Stimulated activated CD4-positive, alpha-beta T cell treated with anti-CD3 and anti-CD28 coated beads, TNF-alpha, amount 100 ng/mL, for 24 hours (primary cell): Measurements from ENCODE around the gene RCAN1.

Experiments
- DNase-seq, 3 experiments: peaks; one replicate each; pipeline ENCODE4 v3.0.0-alpha.2; 2020; ENCODE audit warnings: low read depth in 3 of 3

Gene RCAN1

DNA sequence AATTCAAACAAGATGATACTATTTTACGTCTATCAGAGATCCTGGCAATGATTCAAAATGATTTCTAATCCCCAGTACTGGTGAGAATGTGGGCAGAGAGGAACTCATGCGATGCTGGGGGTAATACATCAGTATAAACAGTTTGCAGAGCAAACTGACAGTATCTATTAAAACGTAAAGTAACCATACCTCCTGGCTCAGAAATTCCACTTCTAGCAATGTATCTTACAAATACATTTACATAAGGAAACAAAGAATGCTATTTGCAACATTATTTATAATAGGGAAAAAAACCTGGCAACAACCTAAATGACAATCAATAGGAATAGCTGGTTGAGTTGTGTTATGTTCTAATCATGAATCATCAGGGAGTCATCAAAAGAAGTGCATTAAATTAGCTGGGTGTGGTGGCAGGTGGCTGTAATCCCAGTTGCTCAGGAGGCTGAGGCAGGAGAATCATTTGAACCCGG is 15.9 kb downstream of the RCAN1 start:
- no peak for DNase-seq

DNA sequence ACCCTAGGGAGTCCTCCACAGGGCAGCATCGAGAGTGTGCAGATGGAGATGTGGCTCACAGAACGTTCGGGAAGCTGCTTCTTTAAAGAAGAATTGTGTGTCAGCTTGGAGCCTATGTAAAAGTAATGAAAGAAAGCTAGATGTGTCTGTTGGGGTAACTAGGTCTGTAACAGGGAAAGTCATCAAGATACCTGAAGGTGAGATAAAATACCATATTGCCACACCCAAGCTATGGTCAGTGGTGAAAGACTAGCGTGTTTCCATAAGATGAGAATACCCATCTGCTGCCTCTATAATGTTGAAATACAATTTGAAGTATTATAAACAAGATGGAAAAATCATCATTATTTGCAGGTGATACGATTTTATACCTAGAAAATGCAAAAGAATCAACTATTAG is 17.5 kb downstream of the RCAN1 start:
- DNase-seq = no peak

DNA sequence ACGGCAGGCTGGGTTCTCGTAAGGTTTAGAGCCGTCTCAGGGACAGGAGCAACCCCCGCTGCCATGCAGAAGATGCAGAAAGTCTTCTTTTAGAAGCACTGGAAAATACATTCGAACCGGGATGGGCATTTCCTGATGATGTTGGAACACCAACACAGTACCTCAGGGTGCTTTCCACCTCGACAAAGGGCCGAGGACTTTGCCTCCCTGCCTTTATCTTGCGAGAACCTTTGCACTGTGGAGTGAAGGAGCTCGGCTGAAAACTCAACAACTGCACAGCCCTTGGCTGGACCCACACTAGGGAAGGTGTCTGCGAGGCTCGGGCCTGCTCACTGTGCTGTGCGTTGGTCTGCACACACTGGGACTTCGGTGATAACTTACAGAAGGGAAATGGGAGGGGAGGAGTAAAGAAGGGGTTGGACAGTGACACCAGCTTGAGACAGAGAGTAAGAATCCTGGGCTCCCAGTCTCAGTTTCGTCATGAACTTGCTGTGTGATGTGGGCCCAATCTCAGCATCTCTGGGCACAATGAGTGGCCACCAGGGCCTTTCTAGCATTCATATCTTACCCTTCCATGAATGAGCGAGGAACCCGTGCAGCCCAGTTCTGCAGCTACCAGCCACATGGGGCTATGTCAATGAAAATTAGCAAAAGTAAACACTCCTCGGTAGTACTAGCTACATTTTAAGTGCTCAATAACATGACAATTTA is 18.2 kb downstream of the RCAN1 start:
- no peak for DNase-seq

DNA sequence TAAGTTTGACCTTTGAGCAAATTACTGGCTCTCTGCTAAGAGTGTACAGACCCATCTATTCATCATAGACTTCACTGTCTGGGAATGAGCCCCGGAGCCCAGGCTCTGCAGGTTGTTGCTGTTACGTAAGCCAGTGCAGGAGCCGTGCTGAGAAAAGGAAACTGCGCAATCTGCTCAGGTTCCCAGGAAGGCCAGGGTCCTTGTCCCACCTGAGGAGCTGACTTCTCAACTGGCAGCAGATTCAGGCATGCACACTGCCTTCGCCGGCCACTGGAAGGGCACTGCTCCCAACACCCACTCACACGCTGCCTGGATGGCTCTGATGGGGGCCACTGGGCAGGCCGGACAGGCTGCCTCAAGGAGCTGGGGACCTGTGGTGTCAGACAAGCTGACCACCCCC is 19.5 kb downstream of the RCAN1 start:
- no peak for DNase-seq

DNA sequence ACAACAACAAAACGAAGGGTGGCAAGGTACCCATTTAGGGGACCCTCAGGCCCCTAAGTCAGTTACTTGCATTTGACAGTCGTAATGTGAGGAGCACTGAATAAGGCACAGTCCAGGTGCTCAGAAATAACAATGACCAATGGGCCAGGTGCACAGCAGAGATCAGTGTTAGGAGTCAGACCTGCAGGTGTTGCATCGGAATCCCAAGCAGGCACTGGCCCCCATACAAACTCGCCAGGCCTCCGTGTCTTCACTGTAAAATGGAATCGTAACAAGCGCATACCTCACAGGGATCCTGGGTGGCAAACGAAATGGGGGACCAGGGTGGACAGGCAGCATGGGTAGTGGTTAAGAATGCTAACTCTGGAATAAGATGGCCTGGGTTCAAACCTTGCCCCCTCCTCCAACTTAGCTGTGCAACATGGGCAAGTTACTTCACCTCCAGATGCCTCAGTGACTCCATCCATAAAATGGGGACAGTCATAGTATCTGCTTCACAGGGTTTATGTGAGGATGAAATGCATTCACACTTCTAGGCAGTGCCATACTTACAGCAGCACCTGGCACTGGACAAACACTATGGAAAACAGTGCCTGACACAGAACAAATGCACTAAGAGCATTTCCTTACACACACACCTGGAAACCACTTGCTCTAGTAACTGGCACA is 20.2 kb downstream of the RCAN1 start:
- DNase-seq = no peak

DNA sequence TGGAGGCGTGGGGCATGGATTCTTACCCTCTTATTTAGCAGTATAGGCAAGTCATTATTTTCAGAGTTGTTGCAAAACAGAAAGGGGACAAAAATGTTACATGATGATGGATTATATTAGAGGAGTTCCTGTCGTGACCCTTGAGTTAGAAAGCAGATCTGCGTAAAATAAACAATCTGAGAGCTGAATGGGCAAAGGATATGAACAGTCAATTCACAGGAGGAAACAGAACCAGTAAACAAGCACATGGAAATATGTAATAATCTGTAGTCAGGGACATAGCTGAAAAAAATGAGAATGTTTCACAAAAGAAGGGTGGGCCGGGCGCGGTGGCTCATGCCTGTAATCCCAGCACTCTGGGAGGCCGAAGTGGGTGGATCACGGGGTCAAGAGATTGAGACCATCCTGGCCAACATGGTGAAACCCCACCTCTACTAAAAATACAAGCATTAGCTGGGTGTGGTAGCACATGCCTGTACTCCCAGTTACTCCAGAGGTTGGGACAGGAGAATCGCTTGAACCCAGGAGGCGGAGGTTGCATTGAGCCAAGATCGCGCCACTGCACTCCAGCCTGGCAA is 20.9 kb downstream of the RCAN1 start:
- no peak for DNase-seq

DNA sequence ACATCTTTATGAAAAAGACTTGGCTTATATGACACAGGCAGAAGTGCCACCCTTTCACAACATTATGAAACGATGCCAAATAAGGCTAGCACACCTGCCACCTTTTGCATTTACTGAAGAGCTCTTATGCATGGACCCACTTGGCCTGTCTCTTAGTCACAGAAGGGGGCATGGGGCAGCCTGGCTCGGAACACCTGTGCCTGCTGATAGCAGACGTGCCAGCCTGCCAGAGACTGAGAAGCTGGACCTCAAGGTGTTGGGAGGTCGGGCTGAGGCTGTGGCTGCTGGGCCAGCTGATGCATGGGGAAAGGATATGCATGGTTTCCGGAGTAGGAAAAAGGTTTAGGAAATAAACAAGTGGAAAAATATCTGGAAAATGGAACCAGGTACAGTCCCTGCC is 21.5 kb downstream of the RCAN1 start:
- DNase-seq = no peak

DNA sequence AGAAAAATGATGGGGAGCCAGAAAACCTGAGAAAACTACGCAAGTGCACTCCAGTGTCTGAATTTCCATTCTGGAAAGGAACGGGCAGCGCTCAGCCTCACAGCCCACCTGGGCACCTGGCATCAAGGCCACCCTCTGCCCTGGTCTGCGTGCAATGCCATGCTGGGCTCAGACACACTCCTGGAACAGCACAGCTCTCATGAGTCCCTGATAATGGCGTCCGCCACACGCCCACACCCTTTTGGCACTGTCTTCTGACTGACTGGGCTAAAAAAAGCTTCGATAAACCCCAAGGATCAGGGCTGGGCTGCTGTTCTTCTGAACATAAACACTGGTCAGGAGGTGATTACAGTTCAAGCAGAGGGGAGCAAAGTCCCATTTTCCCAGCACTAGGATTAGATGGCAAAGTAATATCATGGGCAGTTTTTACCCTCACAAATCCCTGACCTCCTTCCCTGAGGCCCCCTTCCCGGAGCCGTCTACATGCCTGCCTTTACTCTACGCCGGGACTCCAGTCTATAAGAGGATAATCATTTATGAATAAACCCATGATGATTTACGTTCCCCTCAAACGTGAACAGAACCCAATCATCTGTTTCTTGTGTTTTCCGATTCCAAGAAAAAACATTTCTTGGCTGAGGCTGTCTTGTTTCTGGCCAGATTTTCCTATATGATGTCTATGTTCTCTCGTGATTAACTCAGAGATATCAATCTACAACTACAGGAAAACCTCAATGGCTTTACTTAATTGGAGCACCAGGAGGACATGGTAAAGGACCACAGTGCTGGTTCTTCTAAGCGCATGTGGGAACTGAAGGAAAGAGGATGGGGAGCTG is 22.6 kb downstream of the RCAN1 start:
- no peak for DNase-seq

DNA sequence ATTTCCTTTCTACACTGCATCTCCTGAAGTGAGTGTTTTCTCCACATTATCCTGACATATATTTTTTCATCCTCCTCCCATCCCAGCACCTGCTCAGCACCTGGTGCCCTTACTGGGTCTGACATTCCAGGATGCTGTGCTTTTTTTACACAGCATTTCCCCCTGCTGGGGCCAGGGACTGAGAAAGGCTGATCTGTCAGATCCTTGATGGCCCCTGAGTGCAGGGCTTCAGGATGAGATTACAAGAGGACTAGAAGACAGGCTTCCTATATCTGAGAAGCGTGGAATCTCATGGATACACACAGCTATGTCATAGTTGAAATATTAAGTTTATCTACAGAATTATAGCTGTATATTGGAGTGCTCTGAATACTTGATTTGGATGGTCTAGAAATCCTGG is 24.4 kb downstream of the RCAN1 start:
- DNase-seq = no peak

DNA sequence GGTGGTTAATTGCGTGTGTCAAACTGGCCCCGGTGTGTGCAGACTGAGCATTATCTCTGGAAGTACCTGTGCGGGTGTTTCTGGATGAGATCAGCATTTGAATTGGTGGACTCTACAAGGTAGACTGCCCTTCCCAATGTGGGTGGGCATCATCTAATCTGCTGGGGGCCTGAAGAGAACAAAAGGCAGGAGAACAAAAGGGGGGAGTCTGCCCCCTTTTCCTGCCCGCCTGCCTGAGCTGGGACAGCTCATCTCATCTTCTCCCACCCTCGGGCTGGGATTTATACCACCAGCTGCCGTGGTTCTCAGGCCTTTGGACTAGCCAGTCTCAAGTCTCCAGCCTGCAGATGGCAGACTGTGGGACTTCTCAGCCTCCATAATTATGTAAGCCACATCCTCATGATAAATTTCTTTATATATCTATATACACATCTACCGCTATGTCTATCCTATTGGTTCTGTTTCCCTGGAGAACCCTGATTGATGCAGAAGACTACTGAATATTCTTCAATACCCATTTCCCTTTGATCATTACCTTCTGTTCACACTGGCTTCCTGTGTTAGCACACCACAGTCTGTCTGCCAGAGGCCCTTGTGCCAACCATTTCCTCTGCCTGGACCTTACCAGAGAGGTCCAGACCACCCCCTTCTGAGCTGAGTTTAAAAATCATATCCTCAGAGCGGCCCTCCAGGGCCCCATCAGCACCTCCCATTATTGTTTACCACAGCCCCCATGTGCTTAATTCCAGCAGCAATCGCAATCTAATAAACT is 25.2 kb downstream of the RCAN1 start:
- no peak for DNase-seq

DNA sequence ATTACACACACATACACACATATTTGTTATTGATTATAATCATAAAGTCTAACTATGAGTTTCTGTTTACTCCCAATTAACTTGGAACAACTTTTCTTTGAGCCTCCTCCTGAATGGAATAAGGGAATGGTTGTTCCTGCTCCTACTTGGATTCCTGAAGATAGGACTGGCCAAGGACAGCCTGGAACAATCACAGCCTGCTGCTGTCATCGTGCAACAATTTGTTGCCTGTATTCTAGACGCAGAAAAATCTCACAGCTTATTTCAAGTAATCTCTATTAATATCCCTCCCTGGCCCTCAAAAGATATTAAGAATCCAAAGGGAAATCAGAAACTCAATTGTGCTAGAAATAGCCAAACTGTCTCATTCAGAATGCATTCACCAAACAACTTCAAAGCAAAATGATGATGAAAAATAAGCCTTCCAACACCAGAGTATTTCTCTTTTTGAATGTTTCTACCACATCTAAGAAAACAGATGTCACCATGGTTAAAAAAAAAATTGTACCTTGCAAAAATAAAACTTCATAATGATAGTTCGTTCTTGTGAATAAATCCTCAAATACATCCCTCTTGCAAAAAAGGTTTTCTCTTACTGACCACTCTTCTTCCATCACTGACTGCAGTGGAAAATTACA is 30.9 kb downstream of the RCAN1 start:
- DNase-seq = no peak

DNA sequence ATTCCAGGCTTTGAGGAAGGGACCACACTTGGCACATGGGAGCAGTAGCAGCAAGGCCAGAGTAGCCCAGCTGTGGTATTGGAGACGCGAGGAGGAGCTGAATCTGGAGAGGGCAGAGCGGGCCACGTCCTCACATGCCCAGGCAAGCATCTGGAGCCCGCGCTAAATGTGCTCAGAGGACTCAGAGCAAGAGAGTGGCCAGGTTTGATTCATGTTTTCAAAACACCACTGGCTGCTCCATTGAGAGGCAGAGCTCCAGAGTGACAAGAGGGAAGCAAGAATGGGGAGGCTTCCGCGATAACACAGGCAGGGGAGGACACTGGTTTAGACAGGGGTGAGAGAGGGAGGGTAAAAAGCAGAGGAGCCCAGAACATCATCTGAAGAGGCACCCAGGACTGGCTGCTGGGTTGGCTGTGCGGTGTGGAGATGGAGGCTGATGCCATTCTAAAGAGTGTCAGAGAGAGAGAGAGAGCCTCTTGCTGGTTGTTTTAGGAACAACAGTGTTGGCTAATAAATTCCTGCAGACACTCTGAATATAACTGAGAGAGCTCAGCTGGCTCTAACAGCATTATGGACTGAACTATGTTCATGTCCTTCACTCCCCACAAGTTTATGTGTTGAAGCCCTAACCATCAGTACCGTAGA is 32.3 kb downstream of the RCAN1 start:
- no peak for DNase-seq

DNA sequence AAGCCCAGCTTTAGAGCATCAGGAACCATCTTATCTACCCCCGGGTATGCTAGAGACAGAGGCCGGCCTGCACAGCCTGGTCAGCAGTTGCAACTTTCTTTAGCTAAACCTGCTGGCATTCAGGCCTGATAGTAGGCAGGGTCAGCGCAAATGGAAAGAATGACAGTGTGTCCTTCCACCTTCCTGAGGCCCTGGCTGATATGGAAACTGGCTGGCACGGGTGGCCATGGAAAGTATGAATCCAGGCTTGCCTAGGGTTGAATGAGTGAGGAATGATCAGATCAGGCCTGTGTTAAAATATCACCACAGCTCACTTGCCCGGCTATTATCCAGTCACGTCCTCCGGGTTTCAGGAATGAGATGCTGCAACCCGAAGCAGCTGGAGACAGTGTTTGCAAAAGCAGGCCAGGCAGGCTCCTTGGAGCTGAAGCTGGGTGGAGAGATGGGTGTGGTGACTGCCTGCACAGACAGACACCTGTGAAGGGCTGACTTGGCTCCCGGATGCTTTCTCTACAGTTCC is 34.7 kb downstream of the RCAN1 start:
- no peak for DNase-seq

DNA sequence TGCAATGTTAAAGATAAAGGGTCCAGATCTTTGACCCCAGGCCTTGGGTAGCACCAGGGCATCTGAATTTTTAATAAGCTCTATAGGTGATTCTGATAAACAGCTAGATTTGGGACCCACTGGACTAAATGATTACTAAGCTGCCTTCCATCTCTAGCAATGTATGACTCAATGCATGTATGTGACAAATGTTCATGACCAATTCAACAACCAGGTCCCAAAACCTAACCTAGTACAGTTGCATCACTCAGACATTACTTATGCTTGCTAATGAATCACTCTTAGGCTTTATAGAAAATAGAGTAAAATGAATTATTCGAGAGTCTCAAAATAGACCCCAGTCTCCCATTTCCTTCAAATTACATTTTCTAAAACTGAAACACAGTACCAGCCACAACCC is 35.5 kb downstream of the RCAN1 start:
- no peak for DNase-seq

DNA sequence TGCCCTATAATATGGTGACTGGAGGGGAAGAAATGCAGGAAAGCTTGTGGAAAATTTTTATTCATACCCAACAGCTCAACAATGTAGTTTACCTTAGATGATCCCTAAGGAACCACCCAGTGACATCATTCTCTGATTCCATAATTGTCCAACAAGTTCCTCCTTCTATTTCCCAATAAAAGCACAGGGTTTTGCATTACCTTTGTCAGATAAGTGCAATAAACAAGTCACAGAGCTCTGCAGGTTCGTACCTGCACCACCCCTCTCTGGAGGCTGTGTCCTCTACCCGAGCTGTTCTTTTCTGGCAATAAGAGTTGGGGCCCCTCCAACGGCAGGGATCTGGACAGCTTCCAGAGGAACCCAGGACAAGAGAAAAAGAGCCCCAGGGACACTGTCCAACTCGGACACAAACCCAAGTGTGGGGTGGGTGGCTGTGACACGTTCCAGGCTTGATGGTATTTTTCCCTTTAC is 38.8 kb downstream of the RCAN1 start:
- no peak for DNase-seq

DNA sequence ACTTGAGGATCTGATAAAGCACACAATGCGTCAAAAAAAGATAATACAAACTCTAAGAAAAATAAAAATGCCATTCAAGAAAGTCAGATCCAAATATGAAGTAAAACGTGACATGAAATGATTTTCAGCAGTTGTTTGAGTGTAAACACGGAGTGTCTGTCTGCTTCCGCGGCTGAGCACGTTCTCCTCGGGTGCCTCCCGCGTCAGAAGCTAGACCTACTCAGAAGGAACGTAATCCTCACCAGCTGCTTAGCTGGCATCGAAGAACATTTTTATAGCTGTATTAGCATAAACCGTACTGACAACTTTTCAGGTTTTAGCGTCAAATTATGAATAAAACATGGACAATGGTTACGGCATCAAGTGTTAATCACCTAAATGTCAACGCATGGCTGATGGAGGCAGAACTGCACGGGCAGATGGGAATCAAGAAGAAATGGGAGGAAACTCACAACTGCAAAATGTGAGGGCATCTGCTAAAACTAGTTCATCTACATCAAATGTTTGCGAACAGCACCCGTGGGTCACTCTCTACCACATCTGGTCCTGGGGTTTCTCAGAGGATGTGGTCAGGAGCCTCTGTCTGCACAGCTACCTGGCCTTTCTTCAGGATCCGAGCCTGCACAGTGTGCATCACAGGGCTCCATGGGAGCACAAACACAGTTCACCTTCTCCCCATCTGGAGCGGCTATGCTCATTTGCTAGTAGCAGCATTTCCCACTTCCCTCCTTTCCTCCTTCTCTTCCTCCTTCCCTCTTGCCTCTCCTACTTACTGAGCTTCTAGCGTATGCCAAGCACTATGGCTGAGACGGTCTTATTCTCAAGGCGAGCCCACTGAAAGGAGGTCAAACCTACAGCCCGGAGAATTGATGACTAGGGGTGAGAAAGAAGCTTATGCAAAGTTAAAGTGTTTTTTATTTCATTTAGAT is 40.0 kb downstream of the RCAN1 start:
- no peak for DNase-seq

DNA sequence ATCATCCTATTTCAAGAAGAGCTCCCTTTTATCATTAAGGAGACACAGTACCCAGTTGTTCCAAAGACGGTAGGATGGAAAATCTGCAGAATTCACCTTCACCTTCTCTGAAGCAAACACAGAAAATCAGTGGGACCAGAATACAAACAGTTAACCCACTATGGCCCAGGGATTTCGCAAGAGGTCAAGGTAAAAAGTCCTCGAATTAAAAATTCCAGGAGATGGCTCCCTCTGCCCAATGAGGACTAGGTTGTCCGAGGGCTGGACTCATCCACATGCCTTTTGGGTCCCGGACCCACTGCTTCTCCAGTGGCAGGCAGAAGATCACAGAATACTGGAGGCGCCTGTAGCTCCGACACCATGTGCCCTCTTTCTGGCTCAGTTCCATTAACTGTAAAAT is 42.9 kb downstream of the RCAN1 start:
- DNase-seq = no peak

DNA sequence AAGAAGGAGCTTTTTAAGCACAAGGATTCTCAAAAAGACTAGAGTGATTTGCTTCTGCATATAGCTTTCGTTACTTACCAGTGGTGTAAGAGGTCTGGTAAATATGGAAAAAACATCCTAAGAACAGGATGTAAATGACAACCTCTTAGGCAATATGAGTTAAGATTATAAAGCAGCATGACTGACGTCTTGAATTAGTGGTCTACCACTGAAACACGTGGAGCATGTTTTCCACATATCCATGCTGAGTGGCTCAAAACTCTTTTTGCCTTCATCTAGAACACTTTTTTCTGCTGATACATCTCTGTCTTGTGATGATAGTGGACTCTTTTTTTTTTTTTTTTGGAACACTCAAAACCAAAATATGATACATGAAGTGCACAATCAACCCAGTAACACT is 44.6 kb downstream of the RCAN1 start:
- no peak for DNase-seq

DNA sequence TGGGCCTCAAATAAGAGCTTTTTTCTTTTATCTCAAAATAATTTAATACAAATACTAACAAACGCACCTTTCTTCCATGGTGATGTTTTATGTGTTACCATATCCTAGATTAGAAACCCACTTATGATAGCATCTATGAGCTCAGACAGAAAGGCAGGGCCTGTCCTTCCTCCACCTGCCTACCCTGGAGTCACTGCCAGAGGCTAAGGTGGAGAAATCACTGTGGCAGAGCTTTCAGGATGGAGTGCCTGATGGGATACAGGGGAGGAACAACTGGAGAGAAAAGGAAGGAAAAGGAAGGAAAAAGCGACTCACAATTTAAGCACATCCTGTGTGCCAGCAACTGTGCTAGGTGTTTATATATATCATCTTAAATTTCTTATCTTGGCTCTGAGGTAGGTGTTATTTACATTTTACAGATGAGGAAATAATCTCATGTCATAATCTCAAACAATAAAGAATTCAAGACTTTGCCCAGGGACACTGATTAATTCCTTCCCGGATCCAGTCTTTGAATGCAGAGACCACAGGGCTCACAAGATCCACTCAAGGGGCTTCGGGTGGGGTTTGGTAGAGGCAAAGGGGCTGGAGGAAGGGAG is 45.4 kb downstream of the RCAN1 start:
- DNase-seq = no peak
